Globus pallidus (tissue), 1 donor: ENCODE results near the gene ARHGEF37.

Experiments used
- DNase-seq: peaks from one replicate; pipeline ENCODE4 v3.0.0-alpha.2; 2015; ENCODE audit warnings: low spot score

The ARHGEF37 gene

GRCh38 chr5:149628846-149629388 lies 47.6 kb downstream of the ARHGEF37 start:
- DNase-seq, result no peak

DNA sequence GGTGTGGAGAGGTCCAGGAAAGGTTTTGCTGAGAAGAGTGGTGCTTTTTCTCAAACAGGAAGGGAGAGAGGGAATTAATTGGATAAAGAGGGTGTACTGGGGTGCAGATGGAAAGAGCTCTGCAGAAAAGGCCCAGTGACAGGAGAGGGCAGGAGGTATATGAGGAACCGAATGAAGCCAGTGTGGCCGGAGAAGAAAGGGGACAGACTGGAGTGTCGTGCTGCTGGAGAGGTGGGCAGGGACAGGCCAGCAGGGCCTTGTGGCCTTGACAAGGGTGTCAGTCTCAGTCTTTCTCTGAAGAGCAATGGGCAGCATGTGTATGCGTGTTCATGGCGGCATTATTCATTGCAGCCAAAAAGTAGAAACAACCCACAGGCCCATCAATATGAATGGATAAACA lies 48.1 kb downstream of the ARHGEF37 start:
- no peak for DNase-seq

DNA sequence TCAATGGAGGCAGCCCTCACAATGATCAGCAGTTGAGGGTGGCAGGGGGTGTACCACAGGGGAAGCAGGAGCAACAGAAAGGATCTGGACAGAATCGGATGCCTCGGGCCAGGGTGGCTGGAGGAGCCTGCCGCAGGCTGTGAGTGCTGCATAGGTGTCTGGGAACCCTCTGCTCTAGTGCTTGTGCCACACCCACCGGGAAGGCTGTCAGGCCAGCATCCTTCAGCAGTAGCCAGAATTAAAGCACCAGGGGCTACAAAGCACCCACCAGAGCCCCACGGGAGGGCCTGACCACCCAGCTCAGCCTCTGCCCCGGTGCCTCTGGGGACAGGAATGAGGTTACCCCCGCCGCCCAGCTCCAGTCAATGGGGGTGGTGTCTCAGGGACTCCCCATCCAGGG lies 49.0 kb downstream of the ARHGEF37 start:
- no peak for DNase-seq

DNA sequence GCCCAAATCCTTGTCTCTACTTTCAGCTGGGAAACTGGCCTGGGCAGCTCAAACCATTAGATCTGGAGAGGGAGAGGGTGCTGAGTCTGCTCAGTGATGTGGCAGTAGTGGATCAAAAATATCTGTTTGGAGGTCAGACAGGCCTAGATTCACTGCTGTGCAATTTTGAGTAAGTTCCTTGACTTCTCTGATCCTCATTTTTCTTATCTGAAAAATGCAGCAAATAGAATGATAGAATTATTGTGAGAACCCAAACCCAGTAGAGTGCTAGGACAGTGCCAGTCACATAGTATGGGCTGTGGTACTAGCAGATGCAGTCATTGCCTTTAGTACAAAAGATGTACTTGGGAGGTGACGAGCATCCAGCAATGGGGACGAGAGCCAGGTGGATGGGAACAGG lies 50.2 kb downstream of the ARHGEF37 start:
- DNase-seq, result no peak

- DNase-seq, result no peak
These were observed 51.3 kb downstream of the ARHGEF37 start for GRCh38 chr5:149632311-149633251.

GRCh38 chr5:149633476-149634350 lies 52.4 kb downstream of the ARHGEF37 start:
- DNase-seq, result no peak

DNA sequence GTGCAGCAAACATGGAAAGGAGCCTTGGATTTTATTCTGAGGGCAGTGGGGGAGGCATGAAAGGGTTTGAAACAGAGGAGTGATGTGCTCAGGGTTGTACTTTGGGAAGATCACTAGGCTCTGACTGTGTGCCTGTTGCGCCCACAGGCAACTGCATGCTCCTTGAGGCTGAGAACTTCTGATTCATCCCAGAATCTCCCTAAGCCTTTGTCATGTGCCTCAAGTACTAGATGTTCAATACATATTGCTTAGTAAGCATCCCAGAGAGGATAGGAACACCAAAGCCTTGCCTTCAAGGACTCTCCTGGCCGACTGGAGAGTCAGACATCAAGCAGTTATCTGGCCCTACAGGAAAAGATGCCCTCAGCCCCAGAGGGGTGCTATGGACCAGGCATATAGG lies 54.1 kb downstream of the ARHGEF37 start:
- DNase-seq, result no peak

GRCh38 chr5:149636191-149636860 lies 55.0 kb downstream of the ARHGEF37 start:
- no peak for DNase-seq

DNA sequence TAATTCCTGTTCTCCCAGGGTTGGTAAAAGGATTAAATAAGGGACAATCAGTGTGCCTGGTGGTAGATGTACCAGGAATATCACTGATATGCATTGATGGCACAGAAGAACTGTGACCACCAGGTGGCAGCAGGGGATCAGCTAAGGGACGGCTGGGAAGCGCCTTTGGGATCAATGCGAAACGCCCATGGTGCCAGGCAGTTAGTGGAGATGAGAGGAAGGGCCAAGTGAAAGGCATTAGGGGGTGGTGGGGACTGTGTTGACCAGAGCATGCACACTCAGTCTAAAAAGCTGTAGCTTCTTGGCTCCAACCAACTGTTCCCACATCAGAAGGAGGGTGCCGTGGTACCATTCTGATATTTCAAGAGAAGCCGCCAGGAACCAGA lies 55.6 kb downstream of the ARHGEF37 start:
- peak; percentile 59 for DNase-seq

- no peak for DNase-seq
These were observed 56.8 kb downstream of the ARHGEF37 start for GRCh38 chr5:149638136-149638535.

- DNase-seq, result no peak
These were observed 57.4 kb downstream of the ARHGEF37 start for GRCh38 chr5:149638546-149639241.

DNA sequence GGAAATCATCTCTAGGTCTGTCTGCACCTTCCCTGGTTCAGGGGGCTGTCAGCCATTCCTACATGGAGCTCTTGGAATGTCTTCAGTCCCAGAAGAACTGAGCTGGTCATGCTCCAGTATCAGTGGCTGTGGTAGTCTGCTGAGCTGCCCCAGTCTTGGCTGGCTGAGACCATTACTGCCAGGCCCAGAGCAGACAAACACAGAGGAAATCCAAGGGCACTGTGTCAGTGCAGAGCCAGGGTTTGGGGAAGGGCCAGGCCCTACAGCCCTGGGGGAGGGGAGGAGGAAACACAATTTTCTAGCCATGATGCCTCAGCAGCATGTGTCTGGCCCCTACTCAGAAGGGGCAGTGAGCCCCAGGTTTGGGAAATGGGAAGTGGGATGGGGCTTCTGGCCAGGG lies 58.4 kb downstream of the ARHGEF37 start:
- DNase-seq, result peak; percentile 43

- no peak for DNase-seq
These were observed 59.2 kb downstream of the ARHGEF37 start for GRCh38 chr5:149640350-149640999.

DNA sequence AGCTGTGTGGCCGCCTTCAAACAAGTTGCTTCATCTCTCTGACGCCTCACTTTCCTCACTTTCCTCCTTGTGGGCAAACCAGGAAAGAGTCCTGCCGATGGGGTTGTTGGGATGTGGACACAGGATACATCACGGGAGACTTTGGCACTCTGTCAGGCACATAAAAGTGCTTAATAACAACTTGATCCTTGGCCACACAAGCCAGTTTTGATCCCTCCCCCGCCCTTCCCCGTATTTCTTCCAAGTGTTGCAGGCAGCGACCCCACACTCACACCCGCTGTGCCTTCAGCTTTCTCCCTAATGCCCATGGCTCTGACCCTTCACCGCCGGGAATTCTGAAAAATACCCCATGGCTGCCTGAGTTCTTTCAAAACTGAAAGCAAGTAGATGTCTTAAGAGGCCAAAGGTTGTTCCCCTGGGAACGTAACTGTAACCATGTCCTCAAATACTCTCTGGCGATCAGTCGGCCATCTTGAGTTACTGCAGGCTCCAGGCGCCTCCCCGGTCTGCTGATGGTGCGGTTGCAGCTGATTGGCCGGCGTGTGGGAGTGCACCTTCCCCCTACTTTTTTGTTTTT lies 59.8 kb downstream of the ARHGEF37 start:
- no peak for DNase-seq

GRCh38 chr5:149641600-149641999 lies 60.3 kb downstream of the ARHGEF37 start:
- DNase-seq, result no peak

GRCh38 chr5:149643781-149644180 lies 62.5 kb downstream of the ARHGEF37 start:
- no peak for DNase-seq

DNA sequence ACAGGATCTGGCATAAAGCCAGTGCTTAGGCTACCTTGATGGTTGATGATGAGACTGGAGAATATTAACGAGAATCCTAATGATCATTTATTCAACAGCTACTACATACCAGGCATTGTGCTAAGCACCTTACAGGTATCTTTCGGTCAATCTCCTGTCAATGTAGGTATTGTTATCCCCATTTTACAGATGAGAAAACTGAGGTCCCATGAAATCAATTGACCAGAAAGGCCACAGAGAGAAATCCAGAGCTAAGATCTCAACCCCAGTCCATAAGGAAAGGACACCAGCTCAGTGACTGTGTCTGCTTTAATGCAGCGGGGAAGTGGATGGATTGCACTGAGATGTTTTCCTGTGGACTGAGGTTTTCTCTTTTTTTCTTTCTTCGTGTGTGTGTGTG lies 63.3 kb downstream of the ARHGEF37 start:
- DNase-seq, result no peak

- no peak for DNase-seq
These were observed 63.9 kb downstream of the ARHGEF37 start for GRCh38 chr5:149645236-149645635.

- DNase-seq, result no peak
These were observed 64.4 kb downstream of the ARHGEF37 start for GRCh38 chr5:149645725-149646124.

DNA sequence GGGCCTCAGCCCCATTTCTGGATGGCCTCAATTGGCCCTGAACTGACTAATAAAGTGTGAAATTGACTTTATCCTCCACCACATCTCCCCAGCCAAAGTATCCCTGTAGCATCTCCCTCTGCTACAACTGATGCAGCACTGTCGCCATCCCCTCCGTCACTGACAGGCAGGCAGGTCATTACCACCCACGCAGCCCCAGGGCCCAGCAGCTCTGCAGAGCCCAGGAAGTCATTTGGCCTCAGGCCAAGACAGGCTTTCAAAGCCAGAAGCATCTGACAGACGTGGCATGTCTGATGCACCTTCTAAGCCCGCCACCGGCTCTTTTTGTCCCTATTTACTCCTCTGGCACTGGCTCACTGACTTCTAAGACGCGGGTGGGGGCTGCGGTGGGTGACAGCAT lies 65.3 kb downstream of the ARHGEF37 start:
- no peak for DNase-seq

GRCh38 chr5:149647334-149647733 lies 66.0 kb downstream of the ARHGEF37 start:
- DNase-seq, result no peak
